Epithelial cell of esophagus (primary cell): ENCODE results near the gene DDI1.

Experiments used
- DNase-seq: peaks from one replicate; pipeline ENCODE4 v3.0.0; 2010; ENCODE audit warnings: low read depth
- H3K4me3 ChIP-seq: 2 replicates; pipeline ENCODE4 v1.5.1; 2011; ENCODE audit warnings: mild to moderate bottlenecking, low read length, control low read depth
- CTCF ChIP-seq: IDR thresholded peaks from 2 replicates; pipeline ENCODE4 v1.5.1; 2011; ENCODE audit warnings: low read depth, mild to moderate bottlenecking, low read length, control low read depth, inconsistent platforms; ENCODE audit not compliant: insufficient read depth; ENCODE audit errors: missing control alignments

Gene DDI1

GRCh38 chr11:104009744-104010143, 26.7 kb upstream of the DDI1 start:
- TF ChIP-seq CTCF: no peak

GRCh38 chr11:104011044-104011443, 25.4 kb upstream of the DDI1 start:
- TF ChIP-seq CTCF: no peak
- H3K4me3 ChIP-seq: no peak overlapping the region
- DNase-seq: no peak

More at GRCh38 chr11:104009744-104010143, 26.7 kb upstream of the DDI1 start:
- no peak for DNase-seq
- no peak overlapping the region for H3K4me3 ChIP-seq

- peak; percentile 4 for DNase-seq
- no peak for TF ChIP-seq CTCF
- H3K4me3 ChIP-seq: no peak overlapping the region
Measured at GRCh38 chr11:104015649-104016415, 20.6 kb upstream of the DDI1 start.

- no peak for TF ChIP-seq CTCF
- no peak for DNase-seq
- no peak overlapping the region for H3K4me3 ChIP-seq
Measured at GRCh38 chr11:104024572-104024971, 11.9 kb upstream of the DDI1 start.

- DNase-seq: no peak
- H3K4me3 ChIP-seq: no peak overlapping the region
- TF ChIP-seq CTCF: no peak
Measured at GRCh38 chr11:104028476-104029263, 7.8 kb upstream of the DDI1 start.

GRCh38 chr11:104033134-104033533, 3.3 kb upstream of the DDI1 start:
- no peak overlapping the region for H3K4me3 ChIP-seq
- TF ChIP-seq CTCF: no peak
- DNase-seq: peak; percentile 84
